ENCODE measurements around the gene FIBP.

Gene FIBP

GRCh38 chr11:65851083-65851579 lies 37.1 kb downstream of the FIBP start:
- TF ChIP-seq YY1 (IDR thresholded peaks at IDR 0.05; ENCODE audit: low read depth) (no peak), NFIC (IDR thresholded peaks at IDR 0.05) (no peak), EGR1 (IDR thresholded peaks at IDR 0.05) (no peak), MAX (IDR thresholded peaks at IDR 0.05) (no peak), USF1 (IDR thresholded peaks at IDR 0.05) (no peak), CREB1 (IDR thresholded peaks at IDR 0.05; ENCODE audit: low read depth) (no peak), RAD21 (IDR thresholded peaks at IDR 0.05; ENCODE audit: low read depth) (0 out of 2 replicates have a peak, but pooled peaks have one; percentile 8)
- TF ChIP-seq, protein P1, sequence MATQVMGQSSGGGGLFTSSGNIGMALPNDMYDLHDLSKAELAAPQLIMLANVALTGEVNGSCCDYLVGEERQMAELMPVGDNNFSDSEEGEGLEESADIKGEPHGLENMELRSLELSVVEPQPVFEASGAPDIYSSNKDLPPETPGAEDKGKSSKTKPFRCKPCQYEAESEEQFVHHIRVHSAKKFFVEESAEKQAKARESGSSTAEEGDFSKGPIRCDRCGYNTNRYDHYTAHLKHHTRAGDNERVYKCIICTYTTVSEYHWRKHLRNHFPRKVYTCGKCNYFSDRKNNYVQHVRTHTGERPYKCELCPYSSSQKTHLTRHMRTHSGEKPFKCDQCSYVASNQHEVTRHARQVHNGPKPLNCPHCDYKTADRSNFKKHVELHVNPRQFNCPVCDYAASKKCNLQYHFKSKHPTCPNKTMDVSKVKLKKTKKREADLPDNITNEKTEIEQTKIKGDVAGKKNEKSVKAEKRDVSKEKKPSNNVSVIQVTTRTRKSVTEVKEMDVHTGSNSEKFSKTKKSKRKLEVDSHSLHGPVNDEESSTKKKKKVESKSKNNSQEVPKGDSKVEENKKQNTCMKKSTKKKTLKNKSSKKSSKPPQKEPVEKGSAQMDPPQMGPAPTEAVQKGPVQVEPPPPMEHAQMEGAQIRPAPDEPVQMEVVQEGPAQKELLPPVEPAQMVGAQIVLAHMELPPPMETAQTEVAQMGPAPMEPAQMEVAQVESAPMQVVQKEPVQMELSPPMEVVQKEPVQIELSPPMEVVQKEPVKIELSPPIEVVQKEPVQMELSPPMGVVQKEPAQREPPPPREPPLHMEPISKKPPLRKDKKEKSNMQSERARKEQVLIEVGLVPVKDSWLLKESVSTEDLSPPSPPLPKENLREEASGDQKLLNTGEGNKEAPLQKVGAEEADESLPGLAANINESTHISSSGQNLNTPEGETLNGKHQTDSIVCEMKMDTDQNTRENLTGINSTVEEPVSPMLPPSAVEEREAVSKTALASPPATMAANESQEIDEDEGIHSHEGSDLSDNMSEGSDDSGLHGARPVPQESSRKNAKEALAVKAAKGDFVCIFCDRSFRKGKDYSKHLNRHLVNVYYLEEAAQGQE (IDR thresholded peaks at IDR 0.05; ENCODE audit: low read depth): no peak

DNA sequence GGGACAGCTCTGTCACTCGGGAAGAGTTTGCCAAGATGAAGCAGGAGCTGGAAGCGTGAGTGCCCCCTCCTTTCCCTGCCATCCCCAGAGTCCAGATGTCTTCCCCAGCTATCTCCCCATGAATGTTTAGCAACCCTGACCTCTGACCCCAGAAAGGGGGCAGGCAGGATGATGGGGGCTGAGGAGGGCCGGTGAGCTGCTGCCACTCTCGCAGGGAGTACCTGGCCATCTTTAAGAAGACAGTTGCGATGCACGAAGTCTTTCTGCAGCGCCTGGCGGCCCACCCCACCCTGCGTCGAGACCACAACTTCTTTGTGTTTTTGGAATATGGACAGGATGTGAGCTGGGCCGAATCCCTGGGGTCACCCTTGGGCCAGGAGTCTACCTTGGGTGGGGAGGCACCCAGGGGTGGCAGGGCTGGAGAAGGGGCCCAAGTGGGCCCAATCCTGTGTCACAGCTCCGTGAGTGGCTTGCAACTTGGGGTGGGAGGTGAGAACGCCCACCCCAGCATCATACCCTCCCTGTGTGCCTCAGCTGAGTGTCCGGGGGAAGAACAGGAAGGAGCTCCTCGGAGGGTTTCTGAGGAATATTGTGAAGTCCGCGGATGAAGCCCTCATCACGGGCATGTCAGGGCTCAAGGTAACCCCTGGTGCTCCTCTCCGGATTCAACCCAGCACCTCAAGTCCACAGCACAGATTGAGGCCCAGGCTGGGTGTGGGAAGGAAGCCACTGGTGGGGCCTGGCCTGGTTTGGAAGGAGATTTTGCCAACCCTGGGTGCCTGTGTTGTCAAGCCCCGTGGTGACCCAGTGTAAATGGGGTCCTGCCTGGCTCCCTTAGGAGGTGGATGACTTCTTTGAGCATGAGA lies 37.8 kb downstream of the FIBP start:
- TF ChIP-seq TCF12 (IDR thresholded peaks at IDR 0.05; ENCODE audit: low read depth): no peak
- TF ChIP-seq CEBPB (IDR thresholded peaks at IDR 0.05): no peak
- TF ChIP-seq, protein P1 (IDR thresholded peaks at IDR 0.05; ENCODE audit: low read depth): no peak

DNA sequence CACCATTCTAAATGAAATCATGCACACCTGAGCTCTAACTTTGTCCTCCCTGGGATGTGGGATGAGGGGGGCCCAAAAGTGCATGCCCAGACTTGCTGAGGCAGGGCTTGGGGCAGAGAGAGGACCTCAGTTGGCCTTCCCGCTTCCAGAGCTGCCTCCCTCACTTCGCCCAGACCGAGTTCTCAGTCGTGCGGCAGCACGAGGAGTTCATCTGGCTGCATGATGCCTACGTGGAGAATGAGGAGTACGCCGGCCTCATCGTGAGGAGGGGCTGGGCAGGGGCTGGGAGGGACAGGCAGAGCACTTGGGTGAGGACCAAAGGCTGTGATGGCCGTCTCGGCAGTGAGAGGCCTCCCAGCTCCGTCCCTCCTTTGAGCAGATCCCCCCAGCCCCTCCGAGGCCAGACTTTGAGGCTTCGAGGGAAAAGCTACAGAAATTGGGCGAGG lies 38.5 kb downstream of the FIBP start:
- TF ChIP-seq USF1 (IDR thresholded peaks at IDR 0.05) (no peak), TAF1 (IDR thresholded peaks at IDR 0.05; ENCODE audit: low read depth) (no peak), EP300 (IDR thresholded peaks at IDR 0.05; ENCODE audit: borderline replicate concordance) (no peak), CEBPB (IDR thresholded peaks at IDR 0.05) (no peak)

DNA sequence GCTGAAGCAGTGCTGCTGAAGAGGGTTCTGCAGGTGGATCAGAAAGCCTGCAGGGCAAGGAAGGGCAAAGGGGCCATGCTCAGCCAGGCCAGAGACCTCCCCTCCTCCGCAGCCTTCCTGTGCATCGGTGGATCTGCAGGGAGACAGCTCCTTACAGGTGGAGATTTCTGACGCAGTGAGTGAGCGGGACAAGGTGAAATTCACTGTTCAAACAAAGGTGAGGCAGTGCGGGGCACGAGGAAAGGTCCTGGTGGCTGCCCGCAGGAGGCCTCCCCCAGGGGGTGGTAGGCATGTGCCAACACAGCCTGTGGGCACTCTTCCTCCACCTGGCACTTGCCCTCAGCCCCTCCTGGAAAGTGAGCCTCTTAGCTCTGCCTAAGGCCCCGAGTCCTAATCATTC lies 38.9 kb downstream of the FIBP start:
- TF ChIP-seq ZBTB7A (IDR thresholded peaks at IDR 0.05; ENCODE audit: low read depth) (no peak), NFIC (IDR thresholded peaks at IDR 0.05) (no peak), USF1 (IDR thresholded peaks at IDR 0.05) (no peak), FOXM1 (IDR thresholded peaks at IDR 0.05; ENCODE audit: borderline replicate concordance, low read depth) (no peak), TAF1 (IDR thresholded peaks at IDR 0.05; ENCODE audit: low read depth) (no peak), CEBPB (IDR thresholded peaks at IDR 0.05) (no peak), YY1 (IDR thresholded peaks at IDR 0.05; ENCODE audit: low read depth) (no peak), MAX (IDR thresholded peaks at IDR 0.05) (no peak), TCF12 (IDR thresholded peaks at IDR 0.05; ENCODE audit: low read depth) (no peak), EGR1 (IDR thresholded peaks at IDR 0.05) (no peak), RAD21 (IDR thresholded peaks at IDR 0.05; ENCODE audit: low read depth) (no peak), CREB1 (IDR thresholded peaks at IDR 0.05; ENCODE audit: low read depth) (no peak), TEAD4 (IDR thresholded peaks at IDR 0.05) (no peak), EP300 (IDR thresholded peaks at IDR 0.05; ENCODE audit: borderline replicate concordance) (no peak)
- TF ChIP-seq, protein P1 (IDR thresholded peaks at IDR 0.05; ENCODE audit: low read depth): no peak
